ENCODE data around the gene TARP.
"Not testable (repeated sequence)": the region's sequence is repeated elsewhere in the genome, so short reads cannot be mapped to it uniquely, and the experiment has no call there.

TARP gene

DNA sequence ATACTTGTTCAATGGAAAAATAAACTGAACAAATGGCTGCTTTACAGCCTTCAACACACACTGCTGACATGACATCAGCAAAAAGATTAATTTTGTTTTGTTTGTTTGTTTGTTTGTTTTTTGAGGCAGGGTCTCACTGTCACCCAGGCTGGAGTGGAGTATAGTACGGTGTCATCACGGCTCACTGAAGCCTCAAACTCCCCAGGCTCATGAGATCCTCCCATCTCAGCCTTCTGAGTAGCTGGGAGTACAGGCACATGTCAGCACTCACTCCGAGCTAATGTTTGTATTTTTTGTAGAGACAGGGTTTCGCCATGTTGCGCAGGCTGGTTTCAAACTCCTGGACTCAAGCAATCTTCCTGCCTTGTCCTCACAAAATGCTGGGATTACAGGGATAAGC lies 10.9 kb downstream of the TARP start:
- DNase-seq (ENCODE audit: low read depth in 2 of 2): no peak

DNA sequence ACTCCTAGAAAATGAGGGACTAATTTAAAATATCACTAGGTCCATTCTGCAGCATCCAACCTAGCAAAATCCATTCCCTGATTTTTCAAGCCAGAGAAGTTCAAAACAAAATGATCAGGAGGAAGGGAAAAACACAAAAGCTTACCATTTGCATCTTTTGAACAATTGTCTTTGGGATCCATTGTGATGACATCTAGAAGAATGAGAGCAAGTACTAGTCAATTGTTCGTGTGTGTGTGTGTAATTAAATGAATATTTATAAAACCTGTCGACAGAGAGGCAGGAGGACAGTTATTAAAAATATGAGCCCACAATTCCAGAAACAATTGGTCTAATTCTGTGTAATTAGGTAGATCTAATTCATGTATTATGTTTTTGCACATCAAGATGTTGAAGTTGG lies 11.4 kb downstream of the TARP start:
- DNase-seq (ENCODE audit: low read depth in 2 of 2): not testable (repeated sequence)

DNA sequence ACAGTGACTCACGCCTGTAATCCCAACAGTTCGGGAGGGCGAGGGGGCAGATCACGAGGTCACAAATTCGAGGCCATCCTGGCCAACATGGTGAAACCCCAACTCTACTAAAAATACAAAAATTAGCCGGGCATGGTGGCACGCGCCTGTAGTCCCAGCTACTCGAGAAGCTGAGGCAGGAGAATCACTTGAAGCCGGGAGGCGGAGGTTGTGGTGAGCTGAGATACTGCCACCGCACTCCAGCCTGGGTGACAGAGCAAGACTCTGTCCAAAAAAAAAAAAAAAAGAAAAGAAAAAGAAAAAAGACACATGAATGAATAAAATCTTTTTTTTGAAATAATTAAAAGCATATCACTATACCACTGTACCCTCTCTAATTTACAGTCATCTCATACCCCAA lies 11.8 kb downstream of the TARP start:
- not testable (repeated sequence) for DNase-seq (ENCODE audit: low read depth in 2 of 2)

DNA sequence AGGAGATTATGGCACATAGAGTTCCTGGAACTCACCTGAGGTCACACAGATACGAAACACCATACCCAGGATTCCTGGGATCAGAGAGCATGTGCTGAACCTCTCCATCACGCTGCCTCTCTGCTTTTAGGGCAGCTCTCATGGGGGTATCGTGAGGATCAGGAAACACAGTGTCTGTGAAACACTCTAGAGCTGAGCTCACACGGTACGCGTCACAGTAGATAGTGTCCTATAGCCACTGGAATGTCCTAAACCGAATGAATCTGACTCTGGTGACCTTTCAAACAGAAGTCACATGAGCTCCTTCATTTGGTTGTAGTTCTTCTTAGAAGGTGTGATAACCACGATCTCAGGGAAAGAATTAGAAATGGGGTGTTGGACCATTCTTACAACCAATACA lies 14.3 kb downstream of the TARP start:
- not testable (repeated sequence) for DNase-seq (ENCODE audit: low read depth in 2 of 2)

DNA sequence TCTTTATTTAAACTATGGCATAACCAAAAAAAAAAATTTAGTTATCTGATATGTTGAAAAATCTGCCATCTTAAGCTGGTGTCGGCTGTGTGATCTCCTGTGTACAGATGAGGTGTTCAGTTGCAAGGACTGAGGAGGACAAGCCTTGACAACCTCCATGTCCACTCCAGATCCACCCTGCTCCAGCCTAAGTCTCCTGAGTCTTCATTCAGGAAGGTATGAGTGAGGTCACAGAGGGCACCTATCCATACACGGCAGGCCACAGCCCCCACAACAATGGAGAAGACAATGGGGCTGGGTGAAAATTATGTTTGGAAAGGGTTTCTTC lies 16.1 kb downstream of the TARP start:
- DNase-seq (ENCODE audit: low read depth in 2 of 2): no peak

DNA sequence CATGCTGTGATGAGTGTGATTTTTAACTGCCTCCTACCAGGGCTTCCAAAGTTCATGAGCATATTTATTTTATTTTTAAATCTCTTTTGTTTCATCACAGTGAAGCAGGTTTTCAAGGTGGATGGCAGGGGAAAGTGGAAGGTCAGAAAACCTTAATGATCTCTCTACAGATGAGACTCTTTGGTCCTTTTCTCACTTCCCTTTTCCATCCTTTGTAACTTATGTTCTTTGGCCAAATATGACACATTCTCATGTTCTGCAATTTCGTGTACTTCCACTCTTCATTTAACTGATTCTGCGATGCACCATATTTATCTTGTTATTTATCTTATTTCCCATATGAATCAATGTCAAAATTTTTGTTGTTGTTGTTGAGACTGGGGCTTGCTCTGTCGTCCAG lies 23.6 kb downstream of the TARP start:
- not testable (repeated sequence) for DNase-seq (ENCODE audit: low read depth in 2 of 2)

DNA sequence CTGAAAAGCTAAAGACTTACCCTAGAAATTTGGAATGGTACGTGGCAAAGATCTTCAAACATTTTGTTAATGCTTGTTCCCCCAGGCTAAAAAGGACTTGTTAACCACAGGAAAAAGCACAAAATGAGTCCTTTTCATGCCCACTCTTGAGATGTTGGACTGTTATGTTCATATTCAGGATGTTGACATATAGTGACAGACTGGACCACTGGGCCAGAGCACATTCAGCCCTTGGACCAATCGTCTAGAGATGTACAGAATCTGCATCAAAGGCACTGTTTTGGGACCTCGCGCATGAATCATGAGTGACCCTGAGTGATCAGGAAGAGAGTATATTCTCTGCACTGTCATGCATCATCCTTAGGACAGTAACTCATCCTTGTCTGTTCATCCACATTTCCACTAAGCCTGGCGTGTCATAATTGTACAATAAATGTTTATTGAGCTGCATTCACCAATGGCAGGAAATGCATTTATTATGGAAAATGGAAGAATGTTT lies 25.3 kb downstream of the TARP start:
- DNase-seq (ENCODE audit: low read depth in 2 of 2): no peak

DNA sequence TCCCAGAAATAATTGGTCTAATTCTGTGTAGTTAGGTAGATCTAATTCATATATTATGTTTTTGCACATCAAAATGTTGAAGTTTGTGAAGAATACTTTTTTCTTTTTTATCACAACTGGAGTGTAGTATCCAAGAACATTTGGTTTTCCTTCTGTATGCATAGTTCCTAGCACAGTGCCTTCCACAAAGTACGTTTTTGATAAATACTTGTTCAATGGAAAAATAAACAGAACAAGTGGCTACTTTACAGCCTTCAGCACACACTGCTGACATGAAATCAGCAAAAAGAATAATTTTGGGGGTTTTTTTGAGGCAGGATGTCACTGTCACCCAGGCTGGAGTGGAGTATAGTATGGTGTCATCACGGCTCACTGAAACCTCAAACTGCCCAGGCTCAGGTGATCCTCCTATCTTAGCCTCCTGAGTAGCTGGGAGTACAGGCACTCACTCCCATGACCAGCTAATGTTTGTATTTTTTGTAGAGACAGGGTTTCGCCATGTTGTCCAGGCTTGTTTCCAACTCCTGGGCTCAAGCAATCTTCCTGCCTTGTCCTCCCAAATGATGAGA lies 27.9 kb downstream of the TARP start:
- no peak for DNase-seq (ENCODE audit: low read depth in 2 of 2)

DNA sequence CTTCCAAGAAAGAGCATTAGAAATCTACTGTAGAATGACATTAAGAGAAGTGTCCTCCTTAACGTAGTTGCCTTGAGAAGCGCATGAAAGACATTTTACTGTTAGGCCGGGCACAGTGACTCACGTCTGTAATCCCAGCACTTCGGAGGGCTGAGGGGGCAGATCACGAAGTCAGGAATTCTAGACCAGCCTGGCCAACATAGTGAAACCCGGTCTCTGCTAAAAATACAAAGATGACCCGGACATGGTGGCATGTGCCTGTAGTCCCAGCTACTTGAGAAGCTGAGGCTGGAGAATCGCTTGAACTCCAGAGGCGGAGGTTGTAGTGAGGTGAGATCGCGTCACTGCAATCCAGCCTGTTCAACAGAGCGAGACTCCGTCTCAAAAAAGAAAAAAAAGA lies 28.9 kb downstream of the TARP start:
- DNase-seq (ENCODE audit: low read depth in 2 of 2): no peak

DNA sequence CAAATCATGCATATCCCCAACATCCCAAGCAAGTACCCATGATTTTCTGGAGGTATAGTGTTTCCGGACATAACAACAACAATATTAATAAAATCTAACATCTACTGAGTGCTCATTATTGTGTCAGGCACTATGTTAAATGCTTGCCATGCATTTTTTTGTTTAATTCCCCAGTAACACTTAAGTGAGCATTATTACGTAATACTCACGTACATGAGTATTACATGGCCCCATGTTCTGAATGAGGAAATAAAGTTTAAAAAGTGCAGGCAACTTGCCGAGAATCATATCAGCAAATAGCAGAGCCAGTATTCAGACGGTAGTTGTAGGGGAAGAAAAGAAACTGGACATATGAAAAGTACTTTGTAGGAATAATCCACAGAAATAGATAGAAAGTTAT lies 30.1 kb downstream of the TARP start:
- DNase-seq (ENCODE audit: low read depth in 2 of 2): not testable (repeated sequence)

DNA sequence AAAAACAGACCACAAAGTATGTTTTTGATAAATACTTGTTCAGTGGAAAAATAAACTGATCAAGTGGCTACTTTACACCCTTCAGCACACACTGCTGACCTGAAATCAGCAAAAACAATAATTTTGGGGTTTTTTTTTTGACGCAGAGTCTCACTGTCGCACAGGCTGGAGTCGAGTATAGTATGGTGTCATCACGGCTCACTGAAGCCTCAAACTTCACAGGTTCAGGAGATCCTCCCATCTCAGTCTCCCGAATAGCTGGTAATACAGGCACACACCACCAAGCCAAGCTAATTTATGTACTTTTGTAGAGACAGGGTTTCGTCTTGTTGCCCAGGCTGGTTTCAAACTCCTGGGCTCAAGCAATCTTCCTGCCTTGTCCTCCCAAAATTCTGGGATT lies 30.6 kb downstream of the TARP start:
- no peak for DNase-seq (ENCODE audit: low read depth in 2 of 2)

DNA sequence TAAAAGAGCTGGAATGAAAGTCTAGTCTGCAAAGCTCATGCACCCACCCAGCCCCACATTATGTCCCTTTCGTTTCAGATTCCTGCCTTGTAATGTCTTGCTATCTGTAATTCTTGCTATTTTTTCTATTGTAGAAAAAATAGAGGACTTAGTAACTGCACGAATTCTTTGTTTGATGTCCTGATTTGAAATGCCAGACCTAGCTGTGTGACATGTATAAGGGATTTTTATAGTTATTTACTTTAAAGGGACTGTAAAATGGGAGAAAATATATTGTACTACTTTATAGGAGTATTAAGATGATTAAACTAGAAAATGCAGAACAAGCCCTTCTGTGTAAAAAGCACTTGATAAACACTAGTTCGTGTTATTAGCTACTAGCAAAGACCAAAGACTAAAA lies 32.4 kb downstream of the TARP start:
- DNase-seq (ENCODE audit: low read depth in 2 of 2): no peak

DNA sequence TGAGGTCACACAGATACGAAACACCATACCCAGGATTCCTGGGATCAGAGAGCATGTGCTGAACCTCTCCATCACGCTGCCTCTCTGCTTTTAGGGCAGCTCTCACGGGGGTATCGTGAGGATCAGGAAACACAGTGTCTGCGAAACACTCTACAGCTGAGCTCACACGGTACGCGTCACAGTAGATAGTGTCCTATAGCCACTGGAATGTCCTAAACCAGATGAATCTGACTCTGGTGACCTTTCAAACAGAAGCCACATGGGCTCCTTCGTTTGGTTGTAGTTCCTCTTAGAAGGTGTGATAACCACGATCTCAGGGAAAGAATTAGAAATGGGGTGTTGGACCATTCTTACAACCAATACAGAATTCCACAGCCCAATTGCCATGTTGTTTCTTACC lies 34.3 kb downstream of the TARP start:
- not testable (repeated sequence) for DNase-seq (ENCODE audit: low read depth in 2 of 2)

DNA sequence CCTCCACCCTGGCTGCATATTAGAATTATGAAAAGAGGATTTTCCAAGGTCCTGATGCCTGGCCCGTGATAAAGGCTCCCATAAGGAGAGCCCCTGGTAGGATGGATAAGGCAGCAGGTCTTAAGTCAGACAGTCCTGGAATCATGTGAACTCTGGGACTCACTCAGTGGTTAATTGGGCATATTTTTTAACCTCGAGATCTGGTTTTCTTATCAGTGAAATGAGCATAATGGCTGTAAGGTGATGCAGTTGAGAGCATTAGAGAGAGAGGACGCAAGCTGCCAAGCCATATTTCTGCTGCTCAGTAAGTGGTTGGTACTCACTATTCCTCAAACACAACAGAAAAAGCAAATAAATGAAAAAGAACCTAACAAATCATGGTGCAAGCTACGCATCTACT lies 37.8 kb downstream of the TARP start:
- DNase-seq (ENCODE audit: low read depth in 2 of 2): no peak

DNA sequence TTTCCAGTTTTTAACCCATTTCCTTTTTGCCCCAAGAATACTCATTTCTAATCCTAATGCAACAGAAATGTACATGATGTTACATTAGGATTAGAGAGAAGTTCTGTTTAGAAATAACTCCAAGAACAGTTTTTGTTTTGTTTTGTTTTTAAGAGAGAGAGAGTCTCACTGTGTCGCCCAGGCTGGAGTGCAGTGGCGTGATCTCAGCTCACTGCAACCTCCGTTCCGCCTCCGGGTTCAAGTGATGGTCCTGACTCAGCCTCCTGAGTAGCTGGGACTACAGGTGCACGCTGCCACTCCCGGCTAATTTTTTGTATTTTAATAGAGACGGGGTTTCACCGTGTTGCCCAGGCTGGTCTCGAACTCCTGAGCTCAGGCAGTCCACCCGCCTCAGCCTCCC lies 38.7 kb downstream of the TARP start:
- not testable (repeated sequence) for DNase-seq (ENCODE audit: low read depth in 2 of 2)

DNA sequence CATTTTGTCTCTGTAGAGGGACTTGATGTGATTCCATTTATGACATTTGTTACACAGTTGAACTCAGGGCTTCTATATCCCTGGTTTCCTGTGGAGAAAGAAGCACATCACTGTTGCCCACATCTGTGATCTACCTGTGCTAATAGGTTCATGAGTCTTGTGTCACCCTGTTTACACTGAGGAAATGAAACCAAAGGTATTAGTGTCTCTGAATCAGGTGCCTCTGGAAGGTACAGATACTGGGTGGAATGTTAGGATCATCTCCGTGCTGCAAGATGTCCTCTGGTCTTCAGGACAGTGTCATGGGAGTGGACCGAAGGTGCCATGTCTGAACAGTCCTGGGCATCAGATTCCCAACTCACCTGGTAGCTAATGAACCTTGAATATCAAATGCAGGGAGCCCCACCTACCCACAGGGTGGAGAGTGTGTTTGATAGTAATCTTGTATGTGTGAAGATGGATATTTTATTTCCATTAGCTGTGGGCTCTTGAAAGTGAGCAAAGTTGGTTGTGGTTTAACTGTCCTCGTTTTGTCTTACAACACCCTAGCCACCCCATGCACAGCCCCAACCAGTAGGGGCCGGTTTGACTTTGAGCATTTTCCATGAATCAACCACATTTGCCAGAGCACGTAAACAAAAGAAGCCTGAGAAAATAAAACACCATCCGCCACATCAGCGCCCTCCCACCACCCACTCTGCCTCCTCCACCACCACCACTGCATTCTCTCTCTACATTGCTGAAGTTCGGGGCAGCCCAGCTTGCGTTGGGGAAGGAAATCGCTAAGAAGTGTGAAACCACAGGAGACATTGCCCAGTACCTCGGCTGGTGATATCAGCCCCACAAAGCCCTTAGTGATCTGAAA lies 40.7 kb downstream of the TARP start:
- DNase-seq (ENCODE audit: low read depth in 2 of 2): peak; percentile 71 to 77

DNA sequence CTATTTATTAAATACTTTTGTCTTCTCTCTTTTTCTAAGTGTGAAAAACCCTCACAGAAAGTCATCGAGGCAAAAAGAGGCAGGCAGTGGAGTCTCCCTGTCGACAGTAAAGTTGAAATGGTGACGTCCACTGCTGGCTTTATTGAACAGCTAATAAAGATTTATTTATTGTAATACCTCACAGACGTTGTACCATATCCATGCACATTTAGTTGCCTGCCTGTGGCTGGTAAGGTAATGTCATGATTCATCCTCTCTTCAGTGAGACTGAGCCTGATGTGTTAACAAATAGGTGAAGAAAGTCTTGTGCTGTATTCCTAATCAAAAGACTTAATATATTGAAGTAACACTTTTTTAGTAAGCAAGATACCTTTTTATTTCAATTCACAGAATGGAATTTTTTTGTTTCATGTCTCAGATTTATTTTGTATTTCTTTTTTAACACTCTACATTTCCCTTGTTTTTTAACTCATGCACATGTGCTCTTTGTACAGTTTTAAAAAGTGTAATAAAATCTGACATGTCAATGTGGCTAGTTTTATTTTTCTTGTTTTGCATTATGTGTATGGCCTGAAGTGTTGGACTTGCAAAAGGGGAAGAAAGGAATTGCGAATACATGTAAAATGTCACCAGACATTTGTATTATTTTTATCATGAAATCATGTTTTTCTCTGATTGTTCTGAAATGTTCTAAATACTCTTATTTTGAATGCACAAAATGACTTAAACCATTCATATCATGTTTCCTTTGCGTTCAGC lies 43.4 kb downstream of the TARP start:
- DNase-seq (ENCODE audit: low read depth in 2 of 2): no peak

DNA sequence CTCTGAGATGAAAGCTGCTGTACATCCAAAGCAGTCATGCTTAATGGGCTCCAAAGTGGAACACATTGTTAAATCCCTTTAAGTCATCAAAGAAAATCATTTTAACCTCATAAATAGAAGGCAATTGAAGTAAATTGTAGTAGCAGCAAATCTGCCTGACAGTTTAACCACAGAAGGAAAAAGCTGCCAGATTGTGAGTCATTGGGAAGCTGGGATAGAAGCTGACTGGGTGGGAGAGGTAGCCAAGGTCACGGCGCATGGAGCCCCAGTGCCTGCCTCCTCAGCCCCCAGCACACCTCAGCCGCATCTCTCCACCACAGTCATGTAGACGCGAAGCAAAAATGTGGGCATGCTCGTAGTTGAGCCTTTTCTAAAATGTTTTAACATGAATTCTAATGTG lies 44.0 kb downstream of the TARP start:
- no peak for DNase-seq (ENCODE audit: low read depth in 2 of 2)

DNA sequence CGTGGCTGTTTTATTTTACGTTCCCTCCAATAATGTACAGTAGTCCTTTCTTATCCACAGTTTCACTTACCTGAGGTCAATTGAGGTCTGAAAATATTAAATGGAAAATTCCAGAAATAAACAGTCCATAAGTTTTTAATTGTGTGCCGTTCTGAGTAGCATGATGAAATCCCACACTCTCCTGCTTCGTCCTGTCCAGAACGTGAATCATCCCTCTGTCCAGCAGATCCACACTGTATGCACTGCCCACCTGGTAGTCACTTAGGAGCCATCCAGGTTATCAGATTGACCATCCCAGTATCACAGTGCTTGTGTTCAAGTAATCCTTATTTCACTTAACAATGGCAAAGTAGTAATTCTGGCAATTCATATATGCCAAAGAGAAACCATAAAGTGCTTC lies 49.0 kb downstream of the TARP start:
- no peak for DNase-seq (ENCODE audit: low read depth in 2 of 2)

DNA sequence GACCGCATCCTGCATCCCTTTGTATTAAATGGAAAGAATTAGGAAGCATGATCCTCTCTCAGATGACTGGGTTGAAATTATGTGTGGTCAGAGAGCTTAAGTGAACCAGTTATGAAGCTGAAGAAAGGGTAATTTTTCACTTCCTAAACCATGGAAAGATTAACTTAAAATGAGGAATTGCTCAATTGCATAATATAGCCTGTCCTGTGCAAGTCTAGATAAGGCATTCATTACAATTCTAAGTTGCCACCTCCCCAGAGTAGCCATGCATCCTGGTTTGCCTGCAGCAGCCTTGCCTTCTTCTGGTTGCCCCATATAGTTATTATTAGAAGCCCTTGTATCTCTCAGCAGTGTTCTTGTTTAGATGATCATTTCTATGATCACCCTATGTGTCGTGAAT lies 50.1 kb downstream of the TARP start:
- no peak for DNase-seq (ENCODE audit: low read depth in 2 of 2)

DNA sequence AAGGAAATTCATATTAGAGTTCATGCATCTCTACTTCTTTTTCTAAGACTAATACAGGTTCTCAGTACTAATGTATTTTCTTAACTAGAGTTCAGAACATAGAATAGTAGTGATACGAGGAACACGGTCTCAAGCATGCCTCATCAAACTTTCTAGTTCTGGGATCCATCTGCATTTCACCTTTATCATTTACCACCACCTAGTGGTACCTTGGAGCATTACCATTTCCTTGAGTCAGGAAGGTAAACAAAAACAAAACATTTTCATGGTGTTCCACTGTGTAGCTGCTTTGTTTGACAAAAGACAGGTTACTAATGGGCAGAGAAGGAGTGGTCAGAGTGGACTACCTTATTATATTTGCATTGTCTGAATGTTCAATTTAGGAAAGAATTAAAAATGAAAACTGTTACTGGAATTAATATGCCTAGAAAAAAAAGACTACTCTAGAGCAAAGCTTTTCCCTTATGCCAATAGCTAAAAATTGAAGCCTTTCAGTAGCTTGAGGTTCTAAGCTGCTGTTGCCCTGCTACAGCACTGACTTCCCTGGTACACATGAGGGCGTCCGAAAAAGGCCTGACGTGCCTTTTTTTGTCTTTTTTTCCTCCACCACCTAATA lies 50.8 kb downstream of the TARP start:
- no peak for DNase-seq (ENCODE audit: low read depth in 2 of 2)

DNA sequence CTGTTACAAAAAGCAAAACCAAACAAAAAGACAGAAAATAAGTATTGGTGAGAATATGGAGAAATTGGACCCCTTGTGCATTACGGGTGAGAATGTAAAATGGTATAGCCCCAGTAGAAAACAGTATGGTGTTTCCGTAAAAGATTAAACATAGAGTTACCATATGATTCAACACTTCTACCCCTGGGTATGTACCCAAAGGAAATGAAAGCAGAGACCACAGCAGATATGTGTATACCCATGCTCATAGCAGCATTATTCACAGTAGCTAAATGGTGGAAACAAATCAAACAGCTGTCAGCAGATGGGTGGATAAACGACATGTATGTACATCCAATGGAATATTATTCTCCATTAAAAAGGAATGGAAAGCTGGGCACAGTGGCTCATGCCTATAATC lies 53.0 kb downstream of the TARP start:
- DNase-seq (ENCODE audit: low read depth in 2 of 2): no peak
